HepG2 (cell line): Measurements from ENCODE around the gene SLC35A1. TPM values are rescaled to one million over a fixed set of nuclear protein-coding genes. Genes with fewer than 3 reads are reported as not detected.

Source experiments
- ATAC-seq: fragments of 200-7000 bp; cut with Tn5 transposase; 3 replicates; pipeline ENCODE4 v1.9.1; 2020; ENCODE audit warnings: mild to moderate bottlenecking, moderate library complexity
- BruUV-seq: library from RNA; stranded (reverse); fragments of 400-500 nt; replicated peaks from 2 replicates; lab custom pipeline; 2021; lab: Mats Ljungman, UMichigan
- CTCF ChIA-PET: fragments of 300-600 bp; formaldehyde crosslinking; extraction: SDS; loops from one replicate; lab custom pipeline; 2021; ENCODE audit warnings: low total read pairs, inconsistent platforms, low intra/inter-chr PET ratio; lab: Yijun Ruan, JAX
- POLR2A ChIA-PET: fragments of 350-600 bp; sonication (Branson Sonifier 250); formaldehyde crosslinking; loops from one replicate; lab custom pipeline; 2020; ENCODE audit warnings: antibody characterized with exemption, inconsistent platforms; lab: Yijun Ruan, JAX
- DNase-seq: peaks from one replicate; pipeline ENCODE4 v3.0.0-alpha.2; 2015; ENCODE audit warnings: low spot score
- FAIRE-seq: peaks from 3 replicates; lab custom pipeline; 2011; peaks lifted over from hg19 to GRCh38; lab: Jason Lieb, UNC
- H2AFZ ChIP-seq: one replicate; pipeline ENCODE4 v1.6.1; 2011; ENCODE audit warnings: low read length, inconsistent platforms
- H3K27ac ChIP-seq: fragments of 300-600 bp; 3 replicates; pipeline ENCODE4 v1.8.0; 2011; ENCODE audit warnings: mixed run types, mild to moderate bottlenecking, mixed read lengths, low read length, inconsistent platforms; ENCODE audit not compliant: insufficient read depth; ENCODE audit errors: extremely low read length
- H3K27me3 ChIP-seq, 2 experiments: fragments of 200-600 bp in 1 of 2; 2 replicates in 1 of 2; 3 replicates in 1 of 2; pipeline versions ENCODE4 v1.6.0 to v1.8.0; 2011; ENCODE audit warnings: low read length in 2 of 2, mild to moderate bottlenecking in 2 of 2, moderate library complexity in 2 of 2, inconsistent platforms in 1 of 2; ENCODE audit not compliant: insufficient read depth in 2 of 2, control insufficient read depth in 1 of 2
- H3K36me3 ChIP-seq, 2 experiments: fragments of 200-600 bp in 1 of 2; replicated peaks in 1 of 2; 2 replicates in 1 of 2; 3 replicates in 1 of 2; pipeline versions ENCODE4 v1.5.1 to v1.8.0; 2011; ENCODE audit warnings: low read length in 2 of 2, inconsistent platforms in 1 of 2; ENCODE audit not compliant: insufficient read depth in 2 of 2, control insufficient read depth in 1 of 2
- H3K4me1 ChIP-seq: 2 replicates; pipeline ENCODE4 v1.5.1; 2012; ENCODE audit warnings: low read length, inconsistent platforms; ENCODE audit not compliant: insufficient read depth
- H3K4me2 ChIP-seq: 2 replicates; pipeline ENCODE4 v1.6.0; 2011; ENCODE audit warnings: low read depth, low read length, inconsistent platforms
- H3K4me3 ChIP-seq, 3 experiments: fragments of 200-600 bp in 1 of 3; sonication (generic), shearing (Covaris generic) in 1 of 3; replicated peaks in 1 of 3; 2 replicates each; pipeline ENCODE4 v1.5.1; 2011 to 2016; ENCODE audit warnings: low read length in 3 of 3, inconsistent platforms in 2 of 3, low read depth in 2 of 3, mild to moderate bottlenecking in 2 of 3, control low read depth in 1 of 3, mixed read lengths in 1 of 3; ENCODE audit not compliant: insufficient read depth in 1 of 3
- H3K79me2 ChIP-seq: one replicate; pipeline ENCODE4 v1.6.1; 2011; ENCODE audit warnings: low read length, inconsistent platforms; ENCODE audit not compliant: insufficient read depth
- H3K9ac ChIP-seq: 2 replicates; pipeline ENCODE4 v1.6.0; 2011; ENCODE audit warnings: mild to moderate bottlenecking, low read depth, low read length, inconsistent platforms; ENCODE audit not compliant: insufficient read depth
- H3K9me3 ChIP-seq: 2 replicates; pipeline ENCODE4 v1.5.1; 2012; ENCODE audit warnings: mild to moderate bottlenecking, low read length
- H4K20me1 ChIP-seq: 2 replicates; pipeline ENCODE4 v1.6.0; 2011; ENCODE audit warnings: inconsistent platforms, mild to moderate bottlenecking, low read length, moderate library complexity; ENCODE audit not compliant: insufficient read depth
- BHLHE40 ChIP-seq: IDR thresholded peaks from 2 replicates; pipeline ENCODE4 v1.6.1; 2011; ENCODE audit warnings: low read length, improper control_type of control experiment
- DNMT1 ChIP-seq: sonication (generic); formaldehyde crosslinking; IDR thresholded peaks from 2 replicates; pipeline ENCODE4 v1.5.1; 2020; ENCODE audit warnings: mild to moderate bottlenecking, missing genetic modification reagents
- MZF1 ChIP-seq: sonication (generic); formaldehyde crosslinking; IDR thresholded peaks from 2 replicates; pipeline ENCODE4 v1.8.1; 2023; ENCODE audit warnings: mild to moderate bottlenecking, missing genetic modification reagents, borderline replicate concordance
- PCBP1 ChIP-seq: fragments of 200-400 bp; formaldehyde crosslinking; IDR thresholded peaks from 2 replicates; pipeline ENCODE4 v1.6.1; 2017; ENCODE audit warnings: mild to moderate bottlenecking, low read depth, low read length, borderline replicate concordance
- STAG1 ChIP-seq: sonication (generic); formaldehyde crosslinking; IDR thresholded peaks from 2 replicates; pipeline ENCODE4 v1.4.0; 2020; ENCODE audit warnings: missing genetic modification reagents
- TCF7L2 ChIP-seq: IDR thresholded peaks from 2 replicates; pipeline ENCODE4 v1.6.1; 2011; ENCODE audit warnings: mild to moderate bottlenecking, low read depth, low read length, moderate library complexity
- YEATS2 ChIP-seq: sonication (generic); formaldehyde crosslinking; IDR thresholded peaks from 2 replicates; pipeline ENCODE4 v1.4.0; 2020; ENCODE audit warnings: missing genetic modification reagents, borderline replicate concordance
- ZBTB42 ChIP-seq: sonication (generic); formaldehyde crosslinking; IDR thresholded peaks from 2 replicates; pipeline ENCODE4 v1.5.0; 2020; ENCODE audit warnings: mild to moderate bottlenecking, missing genetic modification reagents
- ZFP36 ChIP-seq: fragments of 150-350 bp; IDR thresholded peaks from 2 replicates; pipeline ENCODE4 v1.6.1; 2018; ENCODE audit warnings: borderline replicate concordance, low read length, low read depth; ENCODE audit not compliant: partially characterized antibody
- ZFX ChIP-seq: sonication (generic); formaldehyde crosslinking; IDR thresholded peaks from 2 replicates; pipeline ENCODE4 v1.4.0; 2020; ENCODE audit warnings: mild to moderate bottlenecking, low read depth, missing genetic modification reagents, moderate library complexity
- ZNF709 ChIP-seq: sonication (generic); formaldehyde crosslinking; IDR thresholded peaks from 2 replicates; pipeline ENCODE4 v1.5.0; 2020; ENCODE audit warnings: mild to moderate bottlenecking, missing genetic modification reagents
- WGBS: methylation state at CpG from one replicate; pipeline ENCODE4 v1.1.6; 2017; ENCODE audit warnings: low lambda C conversion rate; 5-methylcytosine and 5-hydroxymethylcytosine counted together
- in situ Hi-C: cut with HindIII; loops from 2 replicates; pipeline ENCODE4 v1.10.0; 2017; ENCODE audit warnings: low pct_unique_long_range_greater_than_20kb; ENCODE audit not compliant: extremely low pct_ligation_motif_present
- intact Hi-C: fragments of 100-400 bp; cut with micrococcal nuclease; formaldehyde crosslinking; loops from one replicate; pipeline ENCODE4 v1.10.0; 2022; ENCODE audit not compliant: unreplicated experiment
- polyA plus RNA-seq, 8 experiments: library from polyadenylated mRNA; depleted of rRNA in 3 of 8; stranded (reverse) in 7 of 8; unstranded in 1 of 8; fragments of >200 nt; fragmentation: Illumina TruSeq in 4 of 8; extraction: Trizol in 4 of 8; gene quantifications; 2 replicates each; pipeline versions ENCODE4 v1.2.1 to v1.2.3, GENCODE V29; 2011 to 2016; ENCODE audit warnings: low read depth in 4 of 8, missing spikeins in 1 of 8, mixed read lengths in 1 of 8; ENCODE audit not compliant: insufficient read depth in 1 of 8
- total RNA-seq, 5 experiments: library from RNA; depleted of rRNA; stranded (reverse); fragments of >200 nt; fragmentation: Illumina TruSeq; extraction: Trizol; gene quantifications; 2 replicates each; pipeline ENCODE4 v1.2.3, GENCODE V29; 2016; ENCODE audit warnings: low read depth in 1 of 5
- TF ChIP-seq, protein P1 (sequence below): conservative IDR thresholded peaks from 2 replicates; pipeline ENCODE4 v1.6.1; 2018; ENCODE audit warnings: missing genetic modification reagents
- TF ChIP-seq, protein P2 (sequence below): sonication (generic); formaldehyde crosslinking; IDR thresholded peaks from 2 replicates; pipeline ENCODE4 v1.5.0; 2020; ENCODE audit warnings: mild to moderate bottlenecking, missing genetic modification reagents, moderate library complexity
- TF ChIP-seq, protein P3 (sequence below): IDR thresholded peaks from 2 replicates; pipeline ENCODE4 v1.6.1; 2016; ENCODE audit warnings: mild to moderate bottlenecking

Gene SLC35A1
- total and polyA plus RNA-seq, 2 of the 13 experiments (the other 11 are each of a cell fraction or from before 2014, with no cell fraction given): 24.8 to 25.1 TPM

DNA sequence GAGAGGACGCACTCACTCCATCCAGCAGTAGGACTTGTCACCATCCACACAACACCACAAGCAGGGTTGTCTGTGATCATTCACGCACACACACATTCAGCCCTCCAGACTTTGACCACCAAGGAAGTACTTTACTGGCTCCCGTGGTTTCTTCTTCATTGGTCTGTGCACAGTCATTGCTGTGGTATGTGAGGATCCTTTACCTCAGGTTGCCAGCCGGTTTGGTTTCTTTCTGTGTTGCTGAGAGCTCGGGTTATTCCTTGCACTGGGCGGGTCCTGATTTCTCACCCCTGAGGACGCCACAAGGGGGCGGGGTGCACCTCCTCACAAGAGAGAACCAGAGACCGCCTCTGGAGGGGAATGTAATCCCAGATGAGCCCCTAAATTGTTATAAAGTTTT lies 11.2 kb downstream of the SLC35A1 start:
- in situ Hi-C loops (no loop called here), intact Hi-C loops (loop anchor here (1.0 to 5.0 kb wide), 2 partner anchors 460 to 753 kb away; no protein-coding TSS in a partner anchor)
- TF ChIP-seq YEATS2 (CRISPR knock-in tag) (no peak), BHLHE40 (no peak), ZFX (CRISPR knock-in tag) (no peak), ZNF709 (CRISPR knock-in tag) (no peak), ZFP36 (no peak), STAG1 (CRISPR knock-in tag) (peak; percentile 58), PCBP1 (no peak), MZF1 (CRISPR knock-in tag) (no peak), DNMT1 (no peak), TCF7L2 (no peak), ZBTB42 (CRISPR knock-in tag) (no peak)
- TF ChIP-seq, protein P1, sequence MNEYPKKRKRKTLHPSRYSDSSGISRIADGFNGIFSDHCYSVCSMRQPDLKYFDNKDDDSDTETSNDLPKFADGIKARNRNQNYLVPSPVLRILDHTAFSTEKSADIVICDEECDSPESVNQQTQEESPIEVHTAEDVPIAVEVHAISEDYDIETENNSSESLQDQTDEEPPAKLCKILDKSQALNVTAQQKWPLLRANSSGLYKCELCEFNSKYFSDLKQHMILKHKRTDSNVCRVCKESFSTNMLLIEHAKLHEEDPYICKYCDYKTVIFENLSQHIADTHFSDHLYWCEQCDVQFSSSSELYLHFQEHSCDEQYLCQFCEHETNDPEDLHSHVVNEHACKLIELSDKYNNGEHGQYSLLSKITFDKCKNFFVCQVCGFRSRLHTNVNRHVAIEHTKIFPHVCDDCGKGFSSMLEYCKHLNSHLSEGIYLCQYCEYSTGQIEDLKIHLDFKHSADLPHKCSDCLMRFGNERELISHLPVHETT (CRISPR knock-in tag): no peak
- TF ChIP-seq, protein P2, sequence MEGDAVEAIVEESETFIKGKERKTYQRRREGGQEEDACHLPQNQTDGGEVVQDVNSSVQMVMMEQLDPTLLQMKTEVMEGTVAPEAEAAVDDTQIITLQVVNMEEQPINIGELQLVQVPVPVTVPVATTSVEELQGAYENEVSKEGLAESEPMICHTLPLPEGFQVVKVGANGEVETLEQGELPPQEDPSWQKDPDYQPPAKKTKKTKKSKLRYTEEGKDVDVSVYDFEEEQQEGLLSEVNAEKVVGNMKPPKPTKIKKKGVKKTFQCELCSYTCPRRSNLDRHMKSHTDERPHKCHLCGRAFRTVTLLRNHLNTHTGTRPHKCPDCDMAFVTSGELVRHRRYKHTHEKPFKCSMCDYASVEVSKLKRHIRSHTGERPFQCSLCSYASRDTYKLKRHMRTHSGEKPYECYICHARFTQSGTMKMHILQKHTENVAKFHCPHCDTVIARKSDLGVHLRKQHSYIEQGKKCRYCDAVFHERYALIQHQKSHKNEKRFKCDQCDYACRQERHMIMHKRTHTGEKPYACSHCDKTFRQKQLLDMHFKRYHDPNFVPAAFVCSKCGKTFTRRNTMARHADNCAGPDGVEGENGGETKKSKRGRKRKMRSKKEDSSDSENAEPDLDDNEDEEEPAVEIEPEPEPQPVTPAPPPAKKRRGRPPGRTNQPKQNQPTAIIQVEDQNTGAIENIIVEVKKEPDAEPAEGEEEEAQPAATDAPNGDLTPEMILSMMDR (CRISPR knock-in tag): peak; percentile 58
- TF ChIP-seq, protein P3, sequence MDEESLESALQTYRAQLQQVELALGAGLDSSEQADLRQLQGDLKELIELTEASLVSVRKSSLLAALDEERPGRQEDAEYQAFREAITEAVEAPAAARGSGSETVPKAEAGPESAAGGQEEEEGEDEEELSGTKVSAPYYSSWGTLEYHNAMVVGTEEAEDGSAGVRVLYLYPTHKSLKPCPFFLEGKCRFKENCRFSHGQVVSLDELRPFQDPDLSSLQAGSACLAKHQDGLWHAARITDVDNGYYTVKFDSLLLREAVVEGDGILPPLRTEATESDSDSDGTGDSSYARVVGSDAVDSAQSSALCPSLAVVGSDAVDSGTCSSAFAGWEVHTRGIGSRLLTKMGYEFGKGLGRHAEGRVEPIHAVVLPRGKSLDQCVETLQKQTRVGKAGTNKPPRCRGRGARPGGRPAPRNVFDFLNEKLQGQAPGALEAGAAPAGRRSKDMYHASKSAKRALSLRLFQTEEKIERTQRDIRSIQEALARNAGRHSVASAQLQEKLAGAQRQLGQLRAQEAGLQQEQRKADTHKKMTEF (CRISPR knock-in tag): no peak
- peak; percentile 79 for ATAC-seq
- 70% methylated on average over 9 of the region's 9 CpGs for WGBS
- ChIA-PET CTCF (no interaction called here), POLR2A (no interaction called here)
- Histone ChIP-seq H3K4me2 (no peak overlapping the region), H3K27ac (no peak overlapping the region), H3K9me3 (no peaks in the 10 kb centered on the region), H3K27me3 (no peaks in the 10 kb centered on the region), H2AFZ (no peak overlapping the region), H3K4me1 (peaks cover 16% of the 10 kb centered on the region), H3K79me2 (no peaks in the 10 kb centered on the region), H3K9ac (no peak overlapping the region), H3K36me3 (no peaks in the 10 kb centered on the region), H4K20me1 (no peaks in the 10 kb centered on the region), H3K4me3 (no peak overlapping the region)
- FAIRE-seq: no peak
- peak; percentile 13 for DNase-seq
- BruUV-seq: no TSS peak
